Epithelial cell of proximal tubule (primary cell): ENCODE data around the gene ZNF417. TPM values are rescaled to one million over a fixed set of nuclear protein-coding genes. Genes with fewer than 3 reads are reported as not detected.

Source experiments
- DNase-seq: peaks from one replicate; pipeline ENCODE4 v3.0.0-alpha.2; 2011; ENCODE audit warnings: low read depth
- H3K4me3 ChIP-seq: 2 replicates; pipeline ENCODE4 v1.5.1; 2011; ENCODE audit warnings: low read depth, mild to moderate bottlenecking, low read length
- total RNA-seq: library from RNA; depleted of rRNA; stranded (reverse); fragments of >200 nt; gene quantifications from 2 replicates; pipeline ENCODE4 v1.2.3, GENCODE V29; 2015
- TF ChIP-seq, protein P1 (sequence below): conservative IDR thresholded peaks from 2 replicates; pipeline ENCODE4 v1.5.1; 2012; ENCODE audit warnings: low read depth, mild to moderate bottlenecking, low read length

ZNF417 gene
- total RNA-seq, 1 donor from 2014 or later, result 4.4 TPM

DNA sequence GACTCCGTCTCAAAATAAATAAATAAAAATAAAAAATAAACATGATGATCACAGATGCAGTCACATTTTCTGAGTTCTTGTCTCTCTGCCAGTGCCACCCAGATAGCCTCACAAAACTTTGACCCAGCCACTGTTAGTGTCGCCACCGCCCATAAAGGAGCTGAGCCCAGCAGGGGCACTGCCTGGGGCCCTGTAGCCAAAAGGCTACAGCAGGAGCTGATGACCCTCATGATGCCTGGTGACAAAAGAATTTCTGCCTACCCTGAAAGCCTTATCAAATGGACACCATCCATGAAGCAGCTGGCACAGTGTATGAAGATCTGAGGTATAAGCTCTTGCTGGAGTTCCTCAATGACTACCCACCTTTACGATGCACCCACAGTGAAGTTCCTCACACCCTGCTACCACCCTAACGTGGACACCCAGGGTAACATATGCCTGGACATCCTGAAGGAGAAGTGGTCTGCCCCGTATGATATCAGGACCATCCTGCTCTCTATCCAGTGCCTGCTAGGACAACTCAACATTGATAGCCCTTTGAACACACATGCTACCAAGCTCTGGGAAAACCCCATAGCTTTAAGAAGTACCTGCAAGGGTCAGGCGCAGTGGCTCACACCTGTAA lies 48.4 kb downstream of the ZNF417 start:
- no peak for DNase-seq
- H3K4me3 ChIP-seq, result no peak overlapping the region
- TF ChIP-seq, protein P1, sequence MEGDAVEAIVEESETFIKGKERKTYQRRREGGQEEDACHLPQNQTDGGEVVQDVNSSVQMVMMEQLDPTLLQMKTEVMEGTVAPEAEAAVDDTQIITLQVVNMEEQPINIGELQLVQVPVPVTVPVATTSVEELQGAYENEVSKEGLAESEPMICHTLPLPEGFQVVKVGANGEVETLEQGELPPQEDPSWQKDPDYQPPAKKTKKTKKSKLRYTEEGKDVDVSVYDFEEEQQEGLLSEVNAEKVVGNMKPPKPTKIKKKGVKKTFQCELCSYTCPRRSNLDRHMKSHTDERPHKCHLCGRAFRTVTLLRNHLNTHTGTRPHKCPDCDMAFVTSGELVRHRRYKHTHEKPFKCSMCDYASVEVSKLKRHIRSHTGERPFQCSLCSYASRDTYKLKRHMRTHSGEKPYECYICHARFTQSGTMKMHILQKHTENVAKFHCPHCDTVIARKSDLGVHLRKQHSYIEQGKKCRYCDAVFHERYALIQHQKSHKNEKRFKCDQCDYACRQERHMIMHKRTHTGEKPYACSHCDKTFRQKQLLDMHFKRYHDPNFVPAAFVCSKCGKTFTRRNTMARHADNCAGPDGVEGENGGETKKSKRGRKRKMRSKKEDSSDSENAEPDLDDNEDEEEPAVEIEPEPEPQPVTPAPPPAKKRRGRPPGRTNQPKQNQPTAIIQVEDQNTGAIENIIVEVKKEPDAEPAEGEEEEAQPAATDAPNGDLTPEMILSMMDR, result no peak

Other genes starting within 250 kb of the ZNF417 start
- not detected in 2 replicates for gene ZSCAN4, start 247.7 kb downstream of the ZNF417 start, total RNA-seq
- gene ZNF551, start 234.6 kb downstream of the ZNF417 start, total RNA-seq, result 1.8 and 8.0 TPM in 2 replicates
- gene ZNF154, start 207.4 kb downstream of the ZNF417 start, total RNA-seq, result 1.4 and 2.1 TPM in 2 replicates
- 1.3 and 3.0 TPM in 2 replicates for gene ZNF671, start 189.0 kb downstream of the ZNF417 start, total RNA-seq
- 8.6 and 9.0 TPM in 2 replicates for gene ZNF776, start 169.8 kb downstream of the ZNF417 start, total RNA-seq
- 6.7 and 6.9 TPM in 2 replicates for gene ZNF586, start 146.9 kb downstream of the ZNF417 start, total RNA-seq
- gene ZNF552, start 101.7 kb downstream of the ZNF417 start, total RNA-seq, result 7.0 and 8.9 TPM in 2 replicates
- gene ZNF587B, start 86.3 kb downstream of the ZNF417 start, total RNA-seq, result 11.3 and 14.7 TPM in 2 replicates
- gene ZNF587, start 66.7 kb downstream of the ZNF417 start, total RNA-seq, result 14.4 and 16.6 TPM in 2 replicates
- 9.3 and 16.9 TPM in 2 replicates for gene ZNF814, start 27.6 kb downstream of the ZNF417 start, total RNA-seq
- gene ZNF418, start 18.8 kb upstream of the ZNF417 start, total RNA-seq, result 1.3 and 1.5 TPM in 2 replicates
- 1.5 and 2.9 TPM in 2 replicates for gene ZNF256, start 31.1 kb upstream of the ZNF417 start, total RNA-seq
- not detected in 2 replicates for gene C19orf18, start 57.9 kb upstream of the ZNF417 start, total RNA-seq
- 6.2 and 23.6 TPM in 2 replicates for gene ZNF606, start 86.2 kb upstream of the ZNF417 start, total RNA-seq
- gene ZSCAN1, start 117.4 kb upstream of the ZNF417 start, total RNA-seq, result 0.22 and 0.69 TPM in 2 replicates
- 1.7 and 3.5 TPM in 2 replicates for gene ZNF135, start 142.7 kb upstream of the ZNF417 start, total RNA-seq
- 23.9 and 40.1 TPM in 2 replicates for gene ZSCAN18, start 181.6 kb upstream of the ZNF417 start, total RNA-seq
- gene ZNF329, start 234.2 kb upstream of the ZNF417 start, total RNA-seq, result 4.1 and 7.1 TPM in 2 replicates